ENCODE measurements around the gene EPN2.

DNA sequence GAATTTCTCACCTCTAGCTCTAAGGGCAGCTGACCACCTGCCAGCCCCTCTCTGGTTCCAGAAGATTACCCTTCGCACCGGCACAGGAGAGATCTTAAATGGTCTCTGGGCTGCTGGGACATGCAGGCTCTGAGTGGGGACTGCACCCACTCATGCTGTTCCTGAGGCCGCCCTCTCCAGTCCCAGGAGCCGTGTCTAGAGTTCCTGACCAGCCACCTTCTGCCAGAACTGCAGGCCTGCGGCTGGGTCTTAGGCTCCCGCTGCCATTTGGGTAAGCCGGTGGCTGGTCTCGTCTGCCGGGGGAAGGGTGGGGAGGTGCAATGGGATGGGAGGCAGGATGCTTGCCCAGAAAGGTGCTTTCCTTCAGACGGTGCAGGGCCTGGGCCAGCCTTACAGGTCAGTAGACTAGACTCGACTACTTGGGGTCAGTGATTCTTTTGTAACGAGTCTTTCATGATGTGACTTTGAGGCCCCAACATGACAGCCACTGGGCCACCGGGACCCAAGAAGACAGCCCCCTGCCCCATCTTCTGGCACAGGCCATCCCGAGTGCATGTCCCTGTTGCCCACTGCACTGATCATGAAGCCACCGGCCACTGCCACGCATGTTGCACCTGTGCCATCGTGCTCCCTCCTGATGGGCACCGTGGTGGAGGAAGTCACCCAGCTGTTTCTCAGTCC is 98.9 kb downstream of the EPN2 start:
- no peak for TF ChIP-seq TAF1 (IDR thresholded peaks at IDR 0.05; ENCODE audit: borderline replicate concordance, low read depth, low read length)
- TF ChIP-seq, protein P1, sequence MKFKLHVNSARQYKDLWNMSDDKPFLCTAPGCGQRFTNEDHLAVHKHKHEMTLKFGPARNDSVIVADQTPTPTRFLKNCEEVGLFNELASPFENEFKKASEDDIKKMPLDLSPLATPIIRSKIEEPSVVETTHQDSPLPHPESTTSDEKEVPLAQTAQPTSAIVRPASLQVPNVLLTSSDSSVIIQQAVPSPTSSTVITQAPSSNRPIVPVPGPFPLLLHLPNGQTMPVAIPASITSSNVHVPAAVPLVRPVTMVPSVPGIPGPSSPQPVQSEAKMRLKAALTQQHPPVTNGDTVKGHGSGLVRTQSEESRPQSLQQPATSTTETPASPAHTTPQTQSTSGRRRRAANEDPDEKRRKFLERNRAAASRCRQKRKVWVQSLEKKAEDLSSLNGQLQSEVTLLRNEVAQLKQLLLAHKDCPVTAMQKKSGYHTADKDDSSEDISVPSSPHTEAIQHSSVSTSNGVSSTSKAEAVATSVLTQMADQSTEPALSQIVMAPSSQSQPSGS (IDR thresholded peaks at IDR 0.05; ENCODE audit: low read length) = no peak
- TF ChIP-seq NBN (IDR thresholded peaks at IDR 0.05) = no peak
- TF ChIP-seq ZZZ3 (IDR thresholded peaks at IDR 0.05; ENCODE audit: control insufficient read depth, insufficient read length, low read depth) = no peak
- TF ChIP-seq, protein P2, sequence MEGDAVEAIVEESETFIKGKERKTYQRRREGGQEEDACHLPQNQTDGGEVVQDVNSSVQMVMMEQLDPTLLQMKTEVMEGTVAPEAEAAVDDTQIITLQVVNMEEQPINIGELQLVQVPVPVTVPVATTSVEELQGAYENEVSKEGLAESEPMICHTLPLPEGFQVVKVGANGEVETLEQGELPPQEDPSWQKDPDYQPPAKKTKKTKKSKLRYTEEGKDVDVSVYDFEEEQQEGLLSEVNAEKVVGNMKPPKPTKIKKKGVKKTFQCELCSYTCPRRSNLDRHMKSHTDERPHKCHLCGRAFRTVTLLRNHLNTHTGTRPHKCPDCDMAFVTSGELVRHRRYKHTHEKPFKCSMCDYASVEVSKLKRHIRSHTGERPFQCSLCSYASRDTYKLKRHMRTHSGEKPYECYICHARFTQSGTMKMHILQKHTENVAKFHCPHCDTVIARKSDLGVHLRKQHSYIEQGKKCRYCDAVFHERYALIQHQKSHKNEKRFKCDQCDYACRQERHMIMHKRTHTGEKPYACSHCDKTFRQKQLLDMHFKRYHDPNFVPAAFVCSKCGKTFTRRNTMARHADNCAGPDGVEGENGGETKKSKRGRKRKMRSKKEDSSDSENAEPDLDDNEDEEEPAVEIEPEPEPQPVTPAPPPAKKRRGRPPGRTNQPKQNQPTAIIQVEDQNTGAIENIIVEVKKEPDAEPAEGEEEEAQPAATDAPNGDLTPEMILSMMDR (IDR thresholded peaks at IDR 0.05 in 2 of 3, conservative IDR thresholded peaks at IDR 0.05 in 1 of 3; ENCODE audit: control insufficient read depth in 2 of 3, extremely low read depth in 1 of 3, insufficient read depth in 1 of 3, low read depth in 3 of 3, low read length in 3 of 3) = no peak
- TF ChIP-seq BACH1 (IDR thresholded peaks at IDR 0.05; ENCODE audit: borderline replicate concordance) = no peak
- TF ChIP-seq, protein P3, sequence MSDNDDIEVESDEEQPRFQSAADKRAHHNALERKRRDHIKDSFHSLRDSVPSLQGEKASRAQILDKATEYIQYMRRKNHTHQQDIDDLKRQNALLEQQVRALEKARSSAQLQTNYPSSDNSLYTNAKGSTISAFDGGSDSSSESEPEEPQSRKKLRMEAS (IDR thresholded peaks at IDR 0.05; ENCODE audit: low read depth, low read length) = no peak
- no peak for TF ChIP-seq ZSCAN29 (IDR thresholded peaks at IDR 0.05)
- TF ChIP-seq, protein P4, sequence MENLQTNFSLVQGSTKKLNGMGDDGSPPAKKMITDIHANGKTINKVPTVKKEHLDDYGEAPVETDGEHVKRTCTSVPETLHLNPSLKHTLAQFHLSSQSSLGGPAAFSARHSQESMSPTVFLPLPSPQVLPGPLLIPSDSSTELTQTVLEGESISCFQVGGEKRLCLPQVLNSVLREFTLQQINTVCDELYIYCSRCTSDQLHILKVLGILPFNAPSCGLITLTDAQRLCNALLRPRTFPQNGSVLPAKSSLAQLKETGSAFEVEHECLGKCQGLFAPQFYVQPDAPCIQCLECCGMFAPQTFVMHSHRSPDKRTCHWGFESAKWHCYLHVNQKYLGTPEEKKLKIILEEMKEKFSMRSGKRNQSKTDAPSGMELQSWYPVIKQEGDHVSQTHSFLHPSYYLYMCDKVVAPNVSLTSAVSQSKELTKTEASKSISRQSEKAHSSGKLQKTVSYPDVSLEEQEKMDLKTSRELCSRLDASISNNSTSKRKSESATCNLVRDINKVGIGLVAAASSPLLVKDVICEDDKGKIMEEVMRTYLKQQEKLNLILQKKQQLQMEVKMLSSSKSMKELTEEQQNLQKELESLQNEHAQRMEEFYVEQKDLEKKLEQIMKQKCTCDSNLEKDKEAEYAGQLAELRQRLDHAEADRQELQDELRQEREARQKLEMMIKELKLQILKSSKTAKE (IDR thresholded peaks at IDR 0.05; ENCODE audit: low read depth, poor library complexity, severe bottlenecking) = no peak
- TF ChIP-seq PAX8 (IDR thresholded peaks at IDR 0.05) = no peak
- no peak for TF ChIP-seq JUND (IDR thresholded peaks at IDR 0.05; ENCODE audit: low read depth, low read length)
- TF ChIP-seq POLR2A (IDR thresholded peaks at IDR 0.05; ENCODE audit: low read depth, low read length) = 0 out of 2 replicates have a peak, but pooled peaks have one; percentile 5
- no peak for TF ChIP-seq NR2C2 (IDR thresholded peaks at IDR 0.05; ENCODE audit: borderline replicate concordance, control insufficient read depth, insufficient read length, low read depth)

Data from GM12878 (cell line).